Ishikawa (cell line): Measurements from ENCODE around the gene PREP.

Experiments
- CREB1 ChIP-seq: IDR thresholded peaks from 2 replicates; pipeline ENCODE4 v1.6.1; 2012; ENCODE audit warnings: low read depth
- EP300 ChIP-seq: IDR thresholded peaks from 2 replicates; pipeline ENCODE4 v1.6.1; 2012; ENCODE audit warnings: borderline replicate concordance
- FOXM1 ChIP-seq: IDR thresholded peaks from 2 replicates; pipeline ENCODE4 v1.6.1; 2012; ENCODE audit warnings: low read depth, borderline replicate concordance
- NFIC ChIP-seq: IDR thresholded peaks from 2 replicates; pipeline ENCODE4 v1.6.1; 2012
- REST ChIP-seq: IDR thresholded peaks from 2 replicates; pipeline ENCODE4 v1.6.1; 2012; ENCODE audit warnings: low read depth, mild to moderate bottlenecking
- TCF12 ChIP-seq: IDR thresholded peaks from 2 replicates; pipeline ENCODE4 v1.6.1; 2012; ENCODE audit warnings: low read depth
- TEAD4 ChIP-seq: IDR thresholded peaks from 2 replicates; pipeline ENCODE4 v1.6.1; 2012
- YY1 ChIP-seq: IDR thresholded peaks from 2 replicates; pipeline ENCODE4 v1.6.1; 2012; ENCODE audit warnings: low read depth

- no peak for TF ChIP-seq NFIC
- no peak for TF ChIP-seq YY1
- no peak for TF ChIP-seq TEAD4
- no peak for TF ChIP-seq REST
- no peak for TF ChIP-seq FOXM1
- no peak for TF ChIP-seq CREB1
- TF ChIP-seq EP300, result no peak
- TF ChIP-seq TCF12, result no peak
Measured at GRCh38 chr6:105388392-105388791, 14.5 kb downstream of the PREP start.
